K562 (cell line): ENCODE data around the gene SART1. TPM values are rescaled to one million over a fixed set of nuclear protein-coding genes. Genes with fewer than 3 reads are reported as not detected.

ENCODE experiments used
- BDP1 ChIP-seq: IDR thresholded peaks from 3 replicates; pipeline ENCODE4 v1.6.1; 2011; ENCODE audit not compliant: insufficient read length, insufficient read depth
- CREBBP ChIP-seq: IDR thresholded peaks from one replicate; pipeline ENCODE4 v1.6.1; 2012; ENCODE audit warnings: low read depth, mild to moderate bottlenecking, control low read depth, inconsistent platforms, low read length
- CTBP1 ChIP-seq: fragments of 450-650 bp; IDR thresholded peaks from 2 replicates; pipeline ENCODE4 v1.6.1; 2016; ENCODE audit warnings: borderline replicate concordance
- EP400 ChIP-seq: fragments of 450-650 bp; IDR thresholded peaks from 2 replicates; pipeline ENCODE4 v1.6.1; 2017; ENCODE audit warnings: antibody characterized with exemption, mild to moderate bottlenecking, moderate library complexity
- FOXK2 ChIP-seq, 2 experiments: fragments of 450-650 bp; IDR thresholded peaks in 1 of 2; conservative IDR thresholded peaks in 1 of 2; 2 replicates each; pipeline ENCODE4 v1.6.1; 2016; ENCODE audit warnings: low read depth in 2 of 2, mild to moderate bottlenecking in 1 of 2
- HNRNPK ChIP-seq: fragments of 200-400 bp; formaldehyde crosslinking; IDR thresholded peaks from one replicate; pipeline ENCODE4 v1.6.1; 2018; ENCODE audit warnings: mild to moderate bottlenecking, low read depth, low read length; ENCODE audit not compliant: poor library complexity, severe bottlenecking
- NELFE ChIP-seq: IDR thresholded peaks from 2 replicates; pipeline ENCODE4 v1.6.1; 2011; ENCODE audit warnings: mild to moderate bottlenecking; ENCODE audit not compliant: insufficient read depth, insufficient read length
- NR2F6 ChIP-seq: fragments of 450-650 bp; formaldehyde crosslinking; IDR thresholded peaks from 2 replicates; pipeline ENCODE4 v1.4.0; 2020; ENCODE audit warnings: mild to moderate bottlenecking
- POU5F1 ChIP-seq: fragments of 150-350 bp; IDR thresholded peaks from 2 replicates; pipeline ENCODE4 v1.6.1; 2014; ENCODE audit warnings: borderline replicate concordance, low read length, low read depth, mild to moderate bottlenecking; ENCODE audit not compliant: partially characterized antibody
- RAD51 ChIP-seq: fragments of 450-650 bp; IDR thresholded peaks from 2 replicates; pipeline ENCODE4 v1.7.1; 2016; ENCODE audit warnings: low read depth, mild to moderate bottlenecking, borderline replicate concordance
- RBM34 ChIP-seq: fragments of 200-400 bp; formaldehyde crosslinking; IDR thresholded peaks from 2 replicates; pipeline ENCODE4 v1.6.1; 2018; ENCODE audit warnings: low read length, borderline replicate concordance; ENCODE audit not compliant: insufficient read depth
- RFX5 ChIP-seq: IDR thresholded peaks from 2 replicates; pipeline ENCODE4 v1.6.1; 2011; ENCODE audit warnings: low read depth, mild to moderate bottlenecking, improper control_type of control experiment, low read length
- SETDB1 ChIP-seq: IDR thresholded peaks from one replicate; pipeline ENCODE4 v1.6.1; 2012; ENCODE audit warnings: low read length, control low read depth, inconsistent platforms
- SIN3B ChIP-seq: fragments of 450-650 bp; IDR thresholded peaks from 2 replicates; pipeline ENCODE4 v1.6.1; 2017; ENCODE audit warnings: low read depth, mild to moderate bottlenecking, moderate library complexity
- SMC3 ChIP-seq: conservative IDR thresholded peaks from 2 replicates; pipeline ENCODE4 v1.6.1; 2011; ENCODE audit warnings: low read depth, low read length, improper control_type of control experiment; ENCODE audit not compliant: insufficient read depth
- ZNF23 ChIP-seq: fragments of 250-450 bp; sonication (Bioruptor Pico); IDR thresholded peaks from 2 replicates; pipeline ENCODE4 v1.4.0; 2020; ENCODE audit warnings: mild to moderate bottlenecking
- polyA plus RNA-seq, 8 experiments: library from polyadenylated mRNA; depleted of rRNA in 4 of 8; stranded (reverse) in 5 of 8; unstranded in 3 of 8; fragments of >200 nt; fragmentation: Nextera tagmentation in 2 of 8; fragmentation: Illumina TruSeq in 1 of 8; extraction: Ambion mirVana in 2 of 8; extraction: Trizol in 1 of 8; gene quantifications; 2 replicates each; pipeline versions ENCODE4 v1.2.1 to v1.2.3, GENCODE V29; 2011 to 2014; ENCODE audit warnings: inconsistent platforms in 1 of 8, missing spikeins in 1 of 8
- total RNA-seq, 7 experiments: library from RNA; depleted of rRNA in 6 of 7; stranded (reverse); fragments of >200 nt in 6 of 7; fragmentation: Illumina TruSeq in 2 of 7; extraction: Trizol in 2 of 7; gene quantifications; 2 replicates each; pipeline versions ENCODE4 v1.2.1 to v1.2.3, GENCODE V29; 2011 to 2021; ENCODE audit warnings: low replicate concordance in 1 of 7
- TF ChIP-seq, protein P1 (sequence below): sonication (generic); formaldehyde crosslinking; IDR thresholded peaks from 2 replicates; pipeline ENCODE4 v1.8.1; 2023; ENCODE audit warnings: mild to moderate bottlenecking, missing genetic modification reagents, moderate library complexity
- TF ChIP-seq, protein P2 (sequence below): sonication (generic); formaldehyde crosslinking; IDR thresholded peaks from 2 replicates; pipeline ENCODE4 v1.4.0; 2020; ENCODE audit warnings: mild to moderate bottlenecking, missing genetic modification reagents
- TF ChIP-seq, protein P3 (sequence below): conservative IDR thresholded peaks from 2 replicates; pipeline ENCODE4 v1.6.1; 2011; ENCODE audit warnings: low read depth, mild to moderate bottlenecking, low read length; ENCODE audit not compliant: control insufficient read depth
- TF ChIP-seq, protein P4 (sequence below): fragments of 250-450 bp; sonication (Bioruptor Pico); IDR thresholded peaks from 2 replicates; pipeline ENCODE4 v1.8.0; 2022; ENCODE audit warnings: moderate library complexity, mild to moderate bottlenecking, inconsistent platforms

Gene SART1
- total and polyA plus RNA-seq, 9 of the 15 experiments (the other 6 are each of a cell fraction or from before 2014, with no cell fraction given), result 4.8 to 84.1 (median 31.7) TPM

DNA sequence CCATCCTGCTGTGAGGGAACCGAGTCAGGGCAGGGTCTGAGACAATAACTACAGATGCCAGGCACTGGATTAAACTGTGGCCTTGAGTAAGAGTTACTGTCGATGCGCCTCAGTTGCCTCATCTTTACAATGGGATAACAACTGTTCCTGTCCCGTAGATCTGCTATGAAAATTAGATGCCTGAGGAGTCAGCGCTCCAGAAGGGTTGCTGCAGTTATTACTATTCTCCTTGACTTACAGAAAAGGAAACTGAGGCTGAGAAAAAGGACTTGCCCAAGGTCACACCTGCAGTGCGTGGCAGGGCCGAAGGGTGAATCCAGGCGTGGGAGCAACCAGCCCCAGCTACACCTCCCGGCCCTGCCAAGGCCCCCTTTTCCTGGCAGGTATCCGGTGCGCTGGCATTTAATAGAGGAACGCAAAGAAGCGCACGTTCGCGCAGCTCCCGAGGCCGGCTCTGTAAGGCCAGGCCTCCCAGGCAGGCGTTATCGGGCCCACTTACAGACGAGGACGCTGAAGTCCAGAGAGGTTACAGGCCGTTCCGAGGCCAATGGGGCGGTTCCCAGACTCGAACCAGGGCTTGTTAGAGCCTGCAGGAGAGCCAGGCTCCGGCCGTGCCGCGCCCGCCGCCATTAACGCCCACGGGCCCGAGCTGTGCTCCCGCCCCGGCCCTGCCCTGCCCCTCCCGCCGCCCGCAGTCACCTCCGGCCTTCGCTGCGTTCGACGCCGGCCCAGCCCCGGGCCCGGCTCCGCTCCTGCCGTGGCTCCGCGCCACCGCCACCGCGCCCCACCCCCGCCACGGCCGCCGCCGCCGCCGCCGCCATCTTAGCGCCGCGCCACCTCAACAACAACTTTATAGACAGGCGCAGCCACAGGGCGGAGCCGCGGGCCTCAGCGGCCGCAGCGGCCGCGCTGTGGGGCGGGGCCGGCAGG, 43.1 kb upstream of the SART1 start, which contains the start of gene C11orf68 (continued):
- TF ChIP-seq, protein P1, sequence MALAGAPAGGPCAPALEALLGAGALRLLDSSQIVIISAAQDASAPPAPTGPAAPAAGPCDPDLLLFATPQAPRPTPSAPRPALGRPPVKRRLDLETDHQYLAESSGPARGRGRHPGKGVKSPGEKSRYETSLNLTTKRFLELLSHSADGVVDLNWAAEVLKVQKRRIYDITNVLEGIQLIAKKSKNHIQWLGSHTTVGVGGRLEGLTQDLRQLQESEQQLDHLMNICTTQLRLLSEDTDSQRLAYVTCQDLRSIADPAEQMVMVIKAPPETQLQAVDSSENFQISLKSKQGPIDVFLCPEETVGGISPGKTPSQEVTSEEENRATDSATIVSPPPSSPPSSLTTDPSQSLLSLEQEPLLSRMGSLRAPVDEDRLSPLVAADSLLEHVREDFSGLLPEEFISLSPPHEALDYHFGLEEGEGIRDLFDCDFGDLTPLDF (CRISPR knock-in tag), result no peak
- TF ChIP-seq BDP1, result no peak
- no peak for TF ChIP-seq SETDB1
- TF ChIP-seq CTBP1, result no peak
- no peak for TF ChIP-seq ZNF23 (CRISPR knock-in tag)
- peak; percentile 36; the same call in 1 of the 2 replicates for TF ChIP-seq SIN3B
- TF ChIP-seq EP400, result no peak
- TF ChIP-seq SMC3, result no peak
- no peak for TF ChIP-seq FOXK2 (conservative IDR thresholded peaks at IDR 0.05 in 1 of 2, IDR thresholded peaks at IDR 0.05 in 1 of 2; ENCODE audit: low read depth in 2 of 2)
- TF ChIP-seq RFX5, result no peak
- TF ChIP-seq NR2F6 (CRISPR knock-in tag), result no peak
- TF ChIP-seq NELFE, result no peak
- TF ChIP-seq POU5F1, result no peak
- no peak for TF ChIP-seq RBM34
- no peak for TF ChIP-seq HNRNPK
- TF ChIP-seq, protein P2, sequence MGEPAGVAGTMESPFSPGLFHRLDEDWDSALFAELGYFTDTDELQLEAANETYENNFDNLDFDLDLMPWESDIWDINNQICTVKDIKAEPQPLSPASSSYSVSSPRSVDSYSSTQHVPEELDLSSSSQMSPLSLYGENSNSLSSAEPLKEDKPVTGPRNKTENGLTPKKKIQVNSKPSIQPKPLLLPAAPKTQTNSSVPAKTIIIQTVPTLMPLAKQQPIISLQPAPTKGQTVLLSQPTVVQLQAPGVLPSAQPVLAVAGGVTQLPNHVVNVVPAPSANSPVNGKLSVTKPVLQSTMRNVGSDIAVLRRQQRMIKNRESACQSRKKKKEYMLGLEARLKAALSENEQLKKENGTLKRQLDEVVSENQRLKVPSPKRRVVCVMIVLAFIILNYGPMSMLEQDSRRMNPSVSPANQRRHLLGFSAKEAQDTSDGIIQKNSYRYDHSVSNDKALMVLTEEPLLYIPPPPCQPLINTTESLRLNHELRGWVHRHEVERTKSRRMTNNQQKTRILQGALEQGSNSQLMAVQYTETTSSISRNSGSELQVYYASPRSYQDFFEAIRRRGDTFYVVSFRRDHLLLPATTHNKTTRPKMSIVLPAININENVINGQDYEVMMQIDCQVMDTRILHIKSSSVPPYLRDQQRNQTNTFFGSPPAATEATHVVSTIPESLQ (CRISPR knock-in tag), result no peak; the same call in 1 of the 2 replicates
- TF ChIP-seq, protein P3, sequence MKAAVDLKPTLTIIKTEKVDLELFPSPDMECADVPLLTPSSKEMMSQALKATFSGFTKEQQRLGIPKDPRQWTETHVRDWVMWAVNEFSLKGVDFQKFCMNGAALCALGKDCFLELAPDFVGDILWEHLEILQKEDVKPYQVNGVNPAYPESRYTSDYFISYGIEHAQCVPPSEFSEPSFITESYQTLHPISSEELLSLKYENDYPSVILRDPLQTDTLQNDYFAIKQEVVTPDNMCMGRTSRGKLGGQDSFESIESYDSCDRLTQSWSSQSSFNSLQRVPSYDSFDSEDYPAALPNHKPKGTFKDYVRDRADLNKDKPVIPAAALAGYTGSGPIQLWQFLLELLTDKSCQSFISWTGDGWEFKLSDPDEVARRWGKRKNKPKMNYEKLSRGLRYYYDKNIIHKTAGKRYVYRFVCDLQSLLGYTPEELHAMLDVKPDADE, result peak; percentile 57
- TF ChIP-seq, protein P4, sequence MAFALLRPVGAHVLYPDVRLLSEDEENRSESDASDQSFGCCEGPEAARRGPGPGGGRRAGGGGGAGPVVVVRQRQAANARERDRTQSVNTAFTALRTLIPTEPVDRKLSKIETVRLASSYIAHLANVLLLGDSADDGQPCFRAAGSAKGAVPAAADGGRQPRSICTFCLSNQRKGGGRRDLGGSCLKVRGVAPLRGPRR (CRISPR knock-in tag), result no peak
- TF ChIP-seq CREBBP, result no peak
- no peak for TF ChIP-seq RAD51
